PC-9 (cell line): ENCODE results near the gene LRRC1.

Source experiments
- CTCF ChIP-seq: fragments of 200-600 bp; sonication (generic); conservative IDR thresholded peaks from 2 replicates; pipeline ENCODE4 v1.6.1; 2017; ENCODE audit warnings: mixed run types, antibody characterized with exemption, mild to moderate bottlenecking, moderate library complexity
- EZH2 ChIP-seq: fragments of 200-600 bp; sonication (generic); IDR thresholded peaks from 2 replicates; pipeline ENCODE4 v1.8.0; 2017; ENCODE audit warnings: antibody characterized with exemption, low read depth

DNA sequence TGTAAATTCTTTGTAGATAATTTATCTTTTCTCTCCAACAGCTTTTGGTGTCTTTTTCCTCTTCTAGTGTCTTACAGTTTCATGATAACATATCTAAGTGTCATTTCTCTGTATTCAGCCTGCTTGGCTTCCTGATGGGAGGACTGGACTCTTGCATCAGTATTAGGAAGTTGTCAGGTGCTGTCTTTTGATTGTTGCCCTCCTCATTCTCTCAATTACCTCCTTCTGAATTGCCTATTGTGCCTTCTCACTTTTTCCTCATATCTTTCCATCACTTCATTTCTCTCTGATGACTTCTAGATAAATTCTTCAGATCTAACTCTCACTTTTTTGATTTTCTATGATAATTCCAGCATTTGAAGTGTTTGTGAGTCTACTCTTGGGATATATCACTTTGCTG is 162.0 kb downstream of the LRRC1 start:
- TF ChIP-seq CTCF (no peak), EZH2 (no peak)
